NCI-H1930 (cell line): Measurements from ENCODE around the gene CABLES1.

Source experiments
- DNase-seq, 2 experiments: peaks; one replicate each; lab custom pipeline; 2025; lab: John Stamatoyannopoulos, UW

Gene CABLES1

DNA sequence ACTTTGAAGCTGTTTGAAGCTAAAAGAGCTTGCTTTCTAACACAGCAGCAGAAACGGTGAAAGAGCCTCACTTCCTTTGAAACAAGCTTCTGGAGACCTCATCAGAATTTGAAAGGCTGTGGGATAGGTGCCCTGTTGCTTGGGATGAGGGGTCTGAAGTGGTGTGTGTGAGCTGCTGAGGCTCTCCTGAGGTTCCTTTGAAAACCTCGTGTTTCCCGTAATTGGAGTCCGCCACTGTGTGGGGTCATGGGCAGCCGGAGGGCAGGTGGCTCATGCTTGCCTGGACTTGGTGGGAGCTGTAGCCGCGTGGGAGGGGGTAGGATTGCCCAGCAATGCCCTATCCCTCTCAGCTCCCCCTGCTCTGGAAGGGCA is 34.4 kb downstream of the CABLES1 start:
- DNase-seq = no peak

DNA sequence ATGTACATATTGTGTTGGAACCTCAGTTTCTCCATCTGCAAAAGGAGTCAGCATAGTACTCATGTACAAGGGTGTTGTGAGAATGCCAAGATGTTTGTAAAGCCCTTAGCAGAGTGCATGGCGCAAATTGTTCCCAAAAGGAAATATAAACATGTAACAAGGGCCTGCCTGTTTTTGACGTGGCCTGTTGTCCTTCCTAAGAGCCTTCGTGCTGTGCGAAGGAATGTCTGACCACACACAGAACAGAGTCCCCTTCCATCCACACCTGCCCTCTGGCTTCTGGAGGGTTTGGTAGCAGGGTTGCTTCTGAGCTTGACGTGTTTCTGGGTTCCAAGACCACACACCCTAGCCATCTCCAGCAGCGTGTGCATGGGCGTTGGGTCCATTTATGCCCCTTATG is 34.9 kb downstream of the CABLES1 start:
- no peak for DNase-seq

DNA sequence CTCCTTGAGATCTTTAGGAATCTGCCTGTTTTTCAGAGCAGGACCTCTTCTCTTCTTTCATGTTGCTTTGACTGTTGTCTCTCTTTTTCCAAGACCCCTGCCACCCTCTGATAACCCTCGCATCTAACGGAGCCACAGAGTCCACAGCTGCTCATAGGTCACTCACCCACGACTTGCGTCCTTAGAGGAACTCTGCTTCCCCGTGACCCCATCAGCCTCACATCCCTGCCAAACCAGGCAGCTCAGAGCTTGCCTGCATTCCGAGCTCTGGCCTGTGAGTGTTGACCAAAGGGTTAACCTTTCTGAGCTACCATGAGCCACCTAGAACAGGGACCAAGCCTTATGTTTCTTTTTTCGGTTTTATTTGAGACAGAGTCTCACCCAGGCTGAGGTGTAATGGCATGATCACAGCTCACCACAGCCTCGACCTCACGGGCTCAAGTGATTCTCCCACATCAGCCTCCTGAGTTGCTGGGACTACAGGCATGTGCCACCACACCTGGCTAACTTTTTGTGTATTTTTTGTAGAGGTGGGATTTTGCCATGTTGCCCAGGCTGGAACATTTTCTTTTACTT is 36.4 kb downstream of the CABLES1 start:
- DNase-seq = no peak

DNA sequence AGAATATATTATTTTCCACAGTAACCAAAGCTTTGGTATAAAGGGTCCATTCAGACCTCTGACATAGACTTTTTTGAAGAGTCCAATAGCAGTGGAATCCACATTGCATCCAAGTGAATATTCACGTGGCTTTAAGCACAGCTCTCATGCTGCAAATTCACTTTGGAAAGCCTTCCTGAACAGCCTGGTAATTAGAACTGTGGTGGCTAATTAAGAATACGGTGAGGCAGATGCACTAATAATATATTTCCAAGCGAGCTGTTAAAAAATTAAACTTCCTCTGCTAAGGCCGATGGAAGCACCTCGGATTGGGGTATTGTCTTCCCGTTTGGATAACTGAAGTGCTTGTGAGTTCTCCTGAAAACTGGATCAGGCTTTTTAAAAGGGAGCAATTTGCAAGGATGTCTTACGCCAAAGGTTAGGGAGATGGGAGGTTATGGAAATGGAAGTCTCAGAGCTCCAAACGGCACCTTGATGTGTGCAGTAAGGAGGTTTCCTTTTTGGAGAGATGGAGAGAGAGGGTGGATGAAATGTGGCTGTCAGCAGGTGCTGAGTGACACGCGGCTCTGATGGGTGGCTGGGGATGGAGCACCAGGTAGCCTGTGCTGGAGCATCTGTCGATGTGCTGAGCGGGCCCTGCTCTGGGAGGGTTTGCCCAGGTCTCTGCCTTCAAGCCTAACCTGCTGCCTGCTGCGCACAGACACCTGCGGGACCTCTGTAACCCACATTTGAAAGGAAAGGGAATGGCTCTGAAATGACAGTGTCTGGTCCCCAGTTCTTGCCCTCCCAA is 37.5 kb downstream of the CABLES1 start:
- DNase-seq = no peak

DNA sequence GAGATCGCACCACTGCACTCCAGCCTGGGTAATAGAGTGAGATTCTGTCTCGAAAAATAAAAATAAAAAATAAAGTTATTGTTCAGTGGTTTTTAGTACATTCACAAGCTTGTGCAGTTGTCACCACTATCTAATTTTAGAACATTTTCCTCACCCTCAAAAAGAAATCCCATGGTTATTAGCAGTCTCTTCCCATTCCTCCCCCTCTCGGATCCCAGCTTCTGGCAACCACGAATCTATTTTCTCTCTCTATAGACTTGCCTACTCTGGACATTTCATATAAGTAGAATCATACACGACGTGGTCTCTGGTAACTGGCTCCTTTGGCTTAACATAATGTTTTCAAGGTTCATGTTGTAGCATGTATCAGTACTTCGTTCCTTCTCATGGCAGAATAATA is 38.6 kb downstream of the CABLES1 start:
- no peak for DNase-seq

DNA sequence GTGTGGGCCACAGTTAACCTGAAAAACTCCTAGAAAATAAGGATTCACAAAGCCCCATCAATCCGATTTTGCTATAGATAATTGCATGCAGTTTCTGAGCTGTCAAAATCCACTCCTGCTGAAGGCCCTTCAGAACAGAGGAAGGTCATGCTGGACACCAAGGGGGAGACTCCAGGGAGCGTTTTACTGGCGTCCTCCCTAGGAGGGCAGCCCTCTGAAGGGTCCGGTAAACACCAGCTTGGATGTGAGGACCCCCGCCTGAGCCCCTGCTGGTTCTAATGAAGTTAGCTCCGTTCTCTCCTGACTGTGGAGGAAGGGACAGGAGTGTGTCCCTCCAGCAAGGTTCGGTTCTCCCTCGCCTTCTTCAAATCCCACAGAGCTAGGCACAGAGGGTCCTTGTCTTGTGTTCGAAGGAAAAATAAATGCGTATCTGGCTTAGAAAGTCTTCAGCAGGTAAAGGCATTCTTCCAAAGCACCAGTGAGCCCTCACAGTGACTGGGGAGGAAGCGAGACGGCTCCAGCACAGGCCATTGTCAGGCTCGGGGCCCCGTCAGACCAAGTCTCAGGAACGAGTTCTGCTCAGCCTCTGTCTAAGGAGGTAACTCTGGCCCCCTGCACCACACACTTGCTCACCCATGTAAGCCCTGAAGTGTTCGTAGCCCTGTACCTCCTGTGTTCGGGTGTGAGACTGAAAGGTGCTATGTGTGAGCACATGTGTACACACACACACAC is 41.6 kb downstream of the CABLES1 start:
- DNase-seq = no peak

DNA sequence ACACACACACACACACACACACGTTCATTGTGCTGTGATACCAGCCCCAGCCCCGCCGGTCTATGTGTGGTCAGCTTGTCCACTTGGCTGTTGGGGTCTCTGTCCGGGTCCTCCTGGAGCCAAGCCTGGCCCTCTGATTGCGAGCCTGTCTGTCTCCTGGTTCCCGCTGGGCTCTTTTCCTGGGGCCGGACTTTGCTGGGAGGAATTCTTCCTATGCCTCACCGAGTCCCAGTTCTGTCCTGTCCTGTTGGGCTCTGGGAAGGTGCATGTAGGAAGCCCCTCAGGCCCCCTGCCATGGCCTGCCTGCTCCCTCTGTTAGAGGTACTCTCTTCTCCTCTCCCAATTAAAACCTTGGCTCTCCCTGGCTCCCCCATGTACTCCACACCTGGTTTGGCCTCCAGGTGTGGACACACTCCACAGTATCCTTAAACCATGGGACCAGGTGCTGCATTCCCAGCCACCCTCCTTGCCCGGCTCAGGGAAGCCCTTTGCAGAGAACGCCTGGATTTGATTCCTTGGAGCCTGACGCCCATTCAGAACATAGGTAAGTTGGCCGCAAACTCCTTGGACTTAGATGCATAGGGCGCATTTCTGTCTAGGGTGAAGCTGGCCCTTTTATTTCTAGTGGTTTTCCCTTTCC is 42.3 kb downstream of the CABLES1 start:
- no peak for DNase-seq

DNA sequence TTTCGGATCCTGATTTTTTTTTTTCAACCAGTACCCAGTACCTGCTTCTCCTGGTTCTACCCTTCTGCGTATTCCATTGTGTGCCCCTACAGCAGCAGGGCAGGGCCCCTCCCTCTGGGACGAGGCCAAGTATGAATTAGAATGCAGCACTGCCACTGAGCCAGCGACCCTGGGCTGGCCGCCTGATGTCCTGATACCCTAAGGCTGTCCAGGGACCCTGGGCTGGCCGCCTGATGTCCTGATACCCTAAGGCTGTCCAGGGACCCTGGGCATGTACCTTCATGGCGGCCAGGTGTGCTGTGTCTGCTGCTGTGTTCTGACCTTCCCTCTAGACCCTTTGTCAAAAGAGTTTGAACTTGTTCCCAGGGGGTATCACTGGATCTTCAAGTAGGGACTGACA is 42.9 kb downstream of the CABLES1 start:
- DNase-seq = no peak

DNA sequence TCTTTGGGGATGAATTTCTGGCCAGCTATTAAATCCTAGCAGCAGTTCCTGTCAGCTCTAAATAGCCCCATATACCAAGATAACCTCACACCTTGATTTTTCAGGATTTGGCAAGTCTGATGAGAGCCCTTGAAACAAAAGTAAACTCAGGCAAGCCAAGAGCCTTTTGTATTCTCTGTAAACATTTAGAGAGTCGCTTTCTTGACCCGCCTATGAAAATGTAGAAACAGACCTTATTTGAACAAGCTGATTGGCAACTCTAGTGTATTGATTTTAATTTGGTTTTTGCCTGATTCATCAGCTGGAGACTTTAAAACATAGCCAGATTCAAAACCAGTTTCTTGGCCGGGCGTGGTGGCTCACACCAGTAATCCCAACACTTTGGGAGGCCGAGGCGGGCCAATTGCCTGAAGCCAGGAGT is 43.4 kb downstream of the CABLES1 start:
- DNase-seq = no peak

DNA sequence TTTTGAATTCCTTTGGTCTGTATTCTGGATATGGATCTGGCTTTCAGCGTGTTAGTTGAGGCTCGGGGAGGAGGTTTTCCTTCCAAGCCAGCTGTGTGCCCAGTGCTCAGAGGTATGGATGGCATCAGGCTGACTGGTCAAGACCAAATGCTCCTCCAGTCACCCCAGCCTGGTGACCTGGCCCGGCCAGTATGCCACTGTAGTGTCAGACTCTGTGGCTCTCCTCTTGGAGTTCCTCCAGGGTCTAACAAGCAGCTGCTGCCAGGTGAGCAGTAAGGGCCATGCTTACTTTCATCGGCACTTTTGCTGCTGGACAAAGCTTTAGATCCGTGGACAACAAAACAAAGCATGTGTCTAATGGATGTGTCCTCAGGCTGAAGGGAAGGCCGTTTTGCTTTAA is 44.1 kb downstream of the CABLES1 start:
- DNase-seq = no peak

DNA sequence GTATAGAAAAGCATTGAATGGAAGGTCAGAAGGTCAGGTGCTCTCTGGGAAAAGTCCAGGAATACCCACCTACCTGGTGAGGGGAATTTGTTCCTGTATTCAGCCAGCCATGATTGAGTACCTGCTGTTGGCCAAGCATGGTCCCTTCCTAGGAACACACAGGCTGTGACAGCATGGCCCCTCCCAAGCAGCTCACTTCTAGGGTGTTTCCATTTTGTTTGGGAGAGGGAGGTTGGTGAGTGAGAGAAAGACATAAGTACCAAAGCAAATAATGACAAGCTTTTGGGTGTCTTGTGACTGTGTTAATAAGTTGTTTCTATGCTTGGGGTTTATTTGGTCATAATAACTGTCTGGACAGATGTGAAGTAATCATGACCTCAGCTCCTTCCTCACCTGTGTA is 46.3 kb downstream of the CABLES1 start:
- DNase-seq = no peak

DNA sequence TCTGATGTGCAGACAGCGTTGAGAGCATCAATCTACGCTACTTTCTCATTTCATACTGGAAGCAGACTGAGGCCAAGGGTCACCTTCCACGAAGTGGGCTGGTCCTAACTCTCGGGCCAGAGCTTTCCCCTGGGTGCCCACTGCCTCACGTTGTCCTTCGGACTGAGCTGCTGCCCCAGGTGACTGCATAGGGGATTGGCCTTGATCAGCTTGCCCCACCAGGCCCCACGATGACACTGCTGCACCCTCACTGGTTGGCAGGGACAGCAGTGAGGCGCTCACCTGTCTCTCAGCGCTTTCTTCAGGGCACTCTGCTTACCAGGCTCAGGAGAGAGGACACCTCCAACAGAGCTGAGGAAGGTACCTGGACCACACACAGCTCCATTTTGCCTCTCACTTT is 47.3 kb downstream of the CABLES1 start:
- no peak for DNase-seq

DNA sequence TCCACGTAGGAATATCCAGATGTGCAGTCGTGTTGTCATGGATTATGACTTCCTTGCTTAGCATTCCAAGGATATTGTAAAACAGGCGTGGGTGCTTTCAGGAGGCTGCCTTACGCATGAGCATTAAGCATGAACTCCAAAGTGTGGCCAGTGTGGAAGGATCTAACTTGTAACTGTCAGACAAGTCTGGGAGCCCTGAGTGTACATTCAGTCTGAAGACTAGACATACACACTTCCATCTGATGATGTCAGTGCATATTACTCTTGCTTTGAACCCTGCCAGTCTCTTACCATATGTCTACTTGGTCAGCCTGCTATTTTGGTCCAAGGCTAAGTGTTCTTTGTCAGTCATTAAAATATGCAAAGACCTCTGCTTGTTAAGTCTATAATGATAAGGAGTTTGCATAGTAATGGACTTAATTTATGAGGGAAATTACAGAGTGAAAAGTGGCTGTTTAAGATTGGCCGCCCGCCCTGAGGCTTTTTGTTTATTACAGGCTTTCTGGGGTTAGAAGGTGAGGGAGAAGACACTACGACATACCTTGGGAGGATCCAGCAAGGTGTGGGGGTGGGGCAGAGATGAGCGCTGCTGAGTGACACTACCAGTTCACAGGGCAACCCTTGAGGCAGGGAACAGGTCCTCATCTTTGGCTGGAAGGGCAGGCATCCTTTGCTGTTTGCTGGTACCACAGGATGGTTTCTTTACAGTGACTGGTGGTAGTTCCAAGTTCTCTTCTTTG is 48.3 kb downstream of the CABLES1 start:
- DNase-seq = no peak

DNA sequence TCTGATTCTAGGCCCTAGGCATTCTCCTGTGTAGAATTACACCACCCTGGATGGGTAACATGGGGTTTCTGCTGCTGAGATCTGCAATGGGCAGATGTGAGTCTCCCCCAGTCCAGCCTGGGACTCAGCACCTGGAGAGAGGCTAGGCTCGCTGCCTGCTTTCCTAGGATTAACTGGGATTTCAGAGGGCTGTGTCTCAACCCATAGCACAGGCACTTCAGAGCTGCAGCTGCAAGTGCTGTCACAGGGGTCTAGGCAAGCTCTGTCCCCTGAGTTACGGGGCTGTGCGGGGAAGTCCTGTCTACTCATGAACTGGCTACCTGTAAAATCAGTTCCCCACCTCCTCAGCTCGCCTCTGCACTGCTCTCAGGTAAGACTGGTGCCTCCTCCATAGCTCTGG is 51.5 kb downstream of the CABLES1 start:
- DNase-seq = no peak

DNA sequence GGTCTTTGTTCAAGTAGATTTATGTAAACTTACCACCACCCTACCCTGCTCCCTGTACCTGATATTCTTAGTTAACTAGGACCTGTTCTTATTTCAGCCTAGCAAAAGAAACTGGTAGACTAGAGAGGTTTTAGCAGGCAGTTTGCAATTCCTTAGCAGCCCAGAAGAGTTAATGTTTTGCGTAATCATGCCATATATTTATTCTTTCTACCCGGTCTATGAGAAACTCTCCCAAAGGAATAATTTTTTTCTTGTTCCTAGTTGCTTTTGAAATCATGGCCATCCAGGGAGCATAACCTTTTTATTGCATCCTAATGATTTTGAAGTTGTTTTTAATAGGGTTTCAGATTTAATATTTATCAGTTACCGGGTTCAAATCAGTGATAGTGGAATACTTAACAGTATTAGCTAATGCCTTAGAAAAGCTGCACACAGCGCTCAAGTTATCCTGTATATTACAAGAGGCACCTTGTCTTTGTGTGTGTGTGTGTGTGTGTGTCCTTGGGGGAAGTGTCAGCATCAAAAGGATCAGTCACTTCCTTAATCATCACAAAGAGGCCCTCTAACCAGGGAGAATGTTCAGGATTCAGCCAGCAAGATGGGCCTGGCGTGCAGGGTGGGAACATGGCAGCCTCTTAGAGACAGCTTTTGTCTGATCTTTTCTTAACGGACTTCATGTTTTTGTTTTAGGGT is 52.9 kb downstream of the CABLES1 start:
- no peak for DNase-seq

DNA sequence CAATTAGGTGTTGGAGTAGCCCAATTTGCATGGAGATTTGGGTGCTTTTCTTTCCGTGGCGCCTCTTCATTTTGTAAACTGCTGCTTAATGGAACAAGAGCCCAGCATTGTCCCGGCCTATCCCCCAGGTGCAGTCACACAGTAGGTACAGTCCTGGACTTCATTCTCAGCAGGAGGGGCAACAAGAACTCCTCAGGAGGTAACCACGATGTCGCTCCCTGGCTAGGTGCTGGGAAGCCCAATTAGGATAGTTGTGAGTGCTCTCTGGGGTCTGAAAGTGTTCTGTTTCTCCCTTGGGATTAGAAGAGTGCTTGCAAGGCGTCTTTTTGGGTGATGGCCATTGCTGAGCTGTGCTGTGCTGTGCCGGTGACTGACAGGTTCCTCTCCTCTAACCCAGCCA is 53.8 kb downstream of the CABLES1 start:
- DNase-seq = no peak

DNA sequence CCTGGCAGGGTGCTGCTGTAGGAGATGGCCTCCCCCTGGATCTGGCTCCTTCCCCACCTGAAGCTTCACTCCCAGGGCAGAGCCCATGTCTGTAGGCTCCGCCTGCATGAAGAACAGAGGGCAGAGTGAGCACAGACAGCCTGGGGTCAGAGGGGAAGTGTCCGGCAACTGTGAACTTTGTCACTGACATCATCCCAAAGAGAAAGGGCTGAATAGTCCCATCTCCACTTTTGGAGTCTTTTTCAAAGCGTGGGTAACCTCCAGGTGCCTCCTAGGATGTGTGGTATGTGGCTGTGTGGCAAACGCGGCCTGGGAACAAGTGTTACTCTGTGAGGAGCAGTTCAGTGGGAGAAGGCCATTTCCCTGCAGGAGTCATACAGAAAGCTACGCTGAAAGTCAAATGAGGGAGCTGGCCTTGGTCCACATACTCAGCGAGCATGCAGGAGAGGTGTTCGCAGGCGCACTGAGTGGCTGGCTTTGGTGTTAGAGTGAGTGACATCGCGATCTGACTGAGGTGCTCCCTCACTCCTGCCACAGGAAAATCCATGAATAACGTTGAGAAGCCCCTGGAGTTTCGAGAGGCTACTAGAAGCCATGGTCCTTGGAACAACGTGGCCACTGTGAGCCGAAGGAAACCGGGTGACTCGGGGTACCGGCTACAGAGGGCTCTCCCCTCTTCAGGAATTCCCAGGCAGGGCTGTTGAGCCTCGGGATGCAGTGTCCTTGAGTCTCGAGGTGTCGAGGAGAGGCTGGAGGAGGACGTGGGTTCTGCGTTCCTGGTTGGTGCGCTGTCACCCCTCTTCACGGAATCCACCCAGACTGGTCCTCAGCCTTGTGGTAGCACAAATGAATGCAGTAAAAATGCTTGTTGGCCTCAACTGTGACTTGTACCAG is 54.7 kb downstream of the CABLES1 start:
- DNase-seq = no peak

DNA sequence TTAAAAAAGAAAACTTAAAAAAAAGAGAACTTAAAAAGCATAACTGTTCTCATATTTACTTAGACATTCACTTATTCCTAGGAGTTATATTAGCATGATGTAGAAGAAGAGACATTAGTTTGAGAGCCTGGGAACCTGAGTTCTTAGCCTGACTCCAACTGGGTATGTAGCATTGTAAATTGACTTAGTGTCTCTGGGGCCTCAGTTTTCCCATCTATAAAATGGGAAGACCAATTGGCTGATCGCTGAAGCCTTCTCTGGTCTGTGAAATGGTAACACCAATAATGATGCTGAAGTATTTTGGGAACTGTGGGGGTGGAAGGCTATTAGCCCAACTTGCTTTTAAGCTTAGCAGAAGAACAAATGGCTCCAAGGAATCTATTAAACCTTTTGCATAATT is 55.9 kb downstream of the CABLES1 start:
- no peak for DNase-seq

DNA sequence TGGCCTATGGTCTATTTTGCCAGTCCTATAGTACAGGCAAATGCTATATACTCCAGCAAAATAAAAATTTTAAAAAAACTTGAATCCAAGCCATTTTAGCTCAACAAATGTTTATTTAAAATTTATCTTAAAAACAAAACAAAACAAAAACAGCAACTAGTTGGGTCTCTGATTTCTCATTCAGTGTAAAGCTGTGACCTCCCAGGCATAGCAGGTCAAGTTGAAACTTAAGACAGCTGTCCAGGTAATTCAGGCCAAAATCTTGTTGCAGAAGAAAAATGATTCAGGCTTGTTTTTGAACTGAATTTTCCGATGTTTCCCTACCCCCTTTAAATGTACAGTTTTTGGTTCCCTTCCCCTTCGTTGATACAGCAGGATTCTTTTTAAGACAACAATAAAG is 58.5 kb downstream of the CABLES1 start:
- no peak for DNase-seq

DNA sequence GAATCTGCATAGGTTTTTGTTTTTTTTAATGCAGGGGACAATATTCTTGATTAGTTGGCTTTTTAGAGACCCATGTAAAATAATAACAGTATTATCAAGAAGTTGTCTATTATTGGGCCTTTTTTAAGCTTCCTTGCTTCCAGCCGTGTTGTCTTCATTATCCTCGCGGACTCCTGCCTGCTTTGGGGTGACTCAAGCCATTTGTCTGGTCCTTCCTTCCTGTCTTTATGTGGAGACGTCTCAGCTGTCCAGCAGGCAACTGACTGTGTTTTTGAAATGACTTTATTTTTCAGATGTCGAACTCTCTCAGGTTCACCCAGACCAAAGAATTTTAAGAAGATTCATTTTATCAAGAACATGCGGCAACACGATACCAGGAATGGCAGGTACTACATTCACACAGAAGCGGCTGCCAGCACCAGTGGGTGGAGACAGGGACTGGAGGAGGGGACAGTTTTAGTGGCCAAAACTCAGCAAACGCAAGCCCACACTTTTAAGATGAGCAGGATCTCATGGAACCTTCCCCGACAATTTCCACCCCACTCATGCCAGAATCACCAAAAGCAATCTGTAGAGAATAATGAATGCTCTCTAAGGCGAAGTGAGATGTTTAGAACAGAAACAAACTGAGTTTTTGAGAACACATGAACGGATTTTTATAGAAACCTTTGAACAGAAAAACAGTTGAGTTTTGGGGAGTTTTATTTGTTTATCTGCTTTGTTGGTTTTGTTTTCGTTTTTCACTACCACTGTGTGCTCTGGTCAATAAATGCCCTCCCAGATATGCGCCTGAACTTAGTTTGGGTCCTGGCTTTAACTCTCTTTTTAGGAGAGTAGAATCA is 59.1 kb downstream of the CABLES1 start:
- DNase-seq = no peak
